ENCODE data around the gene DLG2.

Gene DLG2

DNA sequence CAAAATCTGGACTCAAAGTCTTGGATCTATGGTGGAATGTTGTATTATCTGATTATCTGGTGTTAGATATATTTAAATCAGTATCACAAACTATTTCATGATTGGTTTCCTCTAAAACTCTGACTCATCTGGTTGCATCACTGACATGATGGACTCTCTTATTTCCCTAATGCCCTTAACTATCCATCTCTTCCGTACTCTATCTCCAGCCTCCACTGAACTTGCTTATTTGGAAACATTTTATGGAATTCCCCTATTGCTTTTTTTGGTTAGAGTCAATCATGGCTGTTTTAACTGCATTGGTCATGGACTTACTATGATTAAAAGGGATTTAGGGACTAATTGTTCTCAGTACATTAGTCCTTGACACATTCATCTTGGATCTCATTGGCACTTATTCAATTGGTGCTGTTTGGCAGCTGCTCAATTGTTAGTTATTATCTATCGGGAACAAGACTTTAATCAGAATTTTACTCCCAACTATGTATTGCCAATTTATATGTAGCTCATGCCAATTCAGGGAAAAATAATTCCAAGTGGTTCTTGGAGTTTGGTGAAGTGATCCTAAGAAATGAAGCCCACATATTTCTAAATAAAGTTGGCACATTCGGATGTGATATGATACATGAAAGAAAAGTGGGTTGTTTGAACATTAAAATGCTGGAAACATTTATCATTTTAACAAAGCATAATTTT is 1399.0 kb downstream of the DLG2 start:
- H3K9me3 ChIP-seq (ENCODE audit: insufficient read depth, low read length), result no peaks in the 10 kb centered on the region
- H3K4me3 ChIP-seq (ENCODE audit: low read length), result no peak overlapping the region
- H4K20me1 ChIP-seq (ENCODE audit: insufficient read depth, low read length), result no peaks in the 10 kb centered on the region
- no peaks in the 10 kb centered on the region for H3K36me3 ChIP-seq (replicated peaks; ENCODE audit: low read depth, low read length)
- H3K4me2 ChIP-seq (ENCODE audit: low read length), result no peak overlapping the region
- H3K4me1 ChIP-seq (ENCODE audit: low read length), result peaks cover 8% of the 10 kb centered on the region
- no peak overlapping the region for H3K27ac ChIP-seq (ENCODE audit: low read length)
- no peaks in the 10 kb centered on the region for H3K27me3 ChIP-seq (ENCODE audit: low read depth, low read length)
- H2AFZ ChIP-seq (ENCODE audit: low read depth, low read length), result no peak overlapping the region
- TF ChIP-seq EZH2phosphoT487 (IDR thresholded peaks at IDR 0.05; ENCODE audit: low read depth), result no peak
- TF ChIP-seq, protein P1, sequence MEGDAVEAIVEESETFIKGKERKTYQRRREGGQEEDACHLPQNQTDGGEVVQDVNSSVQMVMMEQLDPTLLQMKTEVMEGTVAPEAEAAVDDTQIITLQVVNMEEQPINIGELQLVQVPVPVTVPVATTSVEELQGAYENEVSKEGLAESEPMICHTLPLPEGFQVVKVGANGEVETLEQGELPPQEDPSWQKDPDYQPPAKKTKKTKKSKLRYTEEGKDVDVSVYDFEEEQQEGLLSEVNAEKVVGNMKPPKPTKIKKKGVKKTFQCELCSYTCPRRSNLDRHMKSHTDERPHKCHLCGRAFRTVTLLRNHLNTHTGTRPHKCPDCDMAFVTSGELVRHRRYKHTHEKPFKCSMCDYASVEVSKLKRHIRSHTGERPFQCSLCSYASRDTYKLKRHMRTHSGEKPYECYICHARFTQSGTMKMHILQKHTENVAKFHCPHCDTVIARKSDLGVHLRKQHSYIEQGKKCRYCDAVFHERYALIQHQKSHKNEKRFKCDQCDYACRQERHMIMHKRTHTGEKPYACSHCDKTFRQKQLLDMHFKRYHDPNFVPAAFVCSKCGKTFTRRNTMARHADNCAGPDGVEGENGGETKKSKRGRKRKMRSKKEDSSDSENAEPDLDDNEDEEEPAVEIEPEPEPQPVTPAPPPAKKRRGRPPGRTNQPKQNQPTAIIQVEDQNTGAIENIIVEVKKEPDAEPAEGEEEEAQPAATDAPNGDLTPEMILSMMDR (IDR thresholded peaks at IDR 0.05; ENCODE audit: low read depth, low read length), result no peak
- H3K9ac ChIP-seq (ENCODE audit: low read length), result no peak overlapping the region
- no peaks in the 10 kb centered on the region for H3K79me2 ChIP-seq (ENCODE audit: low read length)

DNA sequence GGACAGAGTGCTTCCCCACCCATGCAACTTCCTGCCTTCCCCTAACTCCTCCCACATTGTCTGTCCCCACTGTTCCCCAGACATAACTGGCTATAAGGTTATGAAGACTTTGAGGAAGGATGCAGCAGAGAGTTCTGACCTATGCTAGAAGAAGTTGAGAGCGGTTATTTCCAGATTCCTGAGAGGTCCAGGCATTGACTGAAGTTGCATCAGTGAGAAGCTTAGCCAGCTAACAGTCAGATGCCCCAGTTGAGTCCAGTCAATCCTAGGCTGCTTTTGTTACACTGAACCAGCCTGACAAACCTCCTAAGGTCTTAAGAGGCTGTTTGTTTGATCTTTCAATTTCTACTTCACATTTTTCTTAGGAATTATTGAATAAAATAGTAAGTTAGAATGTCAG is 1403.1 kb downstream of the DLG2 start:
- no peaks in the 10 kb centered on the region for H3K79me2 ChIP-seq (ENCODE audit: low read length)
- no peak for TF ChIP-seq EZH2phosphoT487 (IDR thresholded peaks at IDR 0.05; ENCODE audit: low read depth)
- TF ChIP-seq, protein P1 (IDR thresholded peaks at IDR 0.05; ENCODE audit: low read depth, low read length), result no peak
- no peaks in the 10 kb centered on the region for H3K36me3 ChIP-seq (replicated peaks; ENCODE audit: low read depth, low read length)
- no peak overlapping the region for H3K9ac ChIP-seq (ENCODE audit: low read length)
- no peaks in the 10 kb centered on the region for H3K9me3 ChIP-seq (ENCODE audit: insufficient read depth, low read length)
- H3K27me3 ChIP-seq (ENCODE audit: low read depth, low read length), result no peaks in the 10 kb centered on the region
- H3K4me3 ChIP-seq (ENCODE audit: low read length), result no peak overlapping the region
- H3K4me1 ChIP-seq (ENCODE audit: low read length), result no peaks in the 10 kb centered on the region
- peak overlapping the region; percentile 57; the same call in 1 of the 2 replicates for H2AFZ ChIP-seq (ENCODE audit: low read depth, low read length)
- H3K27ac ChIP-seq (ENCODE audit: low read length), result no peak overlapping the region
- no peak overlapping the region for H3K4me2 ChIP-seq (ENCODE audit: low read length)
- no peaks in the 10 kb centered on the region for H4K20me1 ChIP-seq (ENCODE audit: insufficient read depth, low read length)

DNA sequence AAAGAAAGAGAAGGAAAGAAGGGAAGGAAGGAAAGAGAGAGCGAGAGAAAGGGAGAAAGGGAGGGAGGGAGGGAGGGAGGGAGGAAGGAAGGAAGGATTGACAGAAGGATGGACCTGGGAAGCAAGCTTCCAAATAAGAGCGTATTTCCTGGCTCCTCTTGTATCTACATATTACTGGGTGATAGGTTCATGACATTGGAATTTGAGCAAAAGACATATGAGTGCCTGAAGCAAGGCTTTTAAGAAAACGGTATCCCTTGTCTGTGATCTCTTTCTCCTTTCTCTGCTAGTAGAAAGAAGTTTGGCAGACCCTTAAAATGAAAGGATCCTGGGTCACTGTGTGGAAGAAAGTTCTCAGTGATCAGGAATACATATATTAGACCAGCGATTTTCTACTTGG is 1408.8 kb downstream of the DLG2 start:
- H3K9me3 ChIP-seq (ENCODE audit: insufficient read depth, low read length), result no peaks in the 10 kb centered on the region
- H3K36me3 ChIP-seq (replicated peaks; ENCODE audit: low read depth, low read length), result no peaks in the 10 kb centered on the region
- no peak overlapping the region for H3K27ac ChIP-seq (ENCODE audit: low read length)
- no peak overlapping the region for H3K9ac ChIP-seq (ENCODE audit: low read length)
- H4K20me1 ChIP-seq (ENCODE audit: insufficient read depth, low read length), result no peaks in the 10 kb centered on the region
- no peaks in the 10 kb centered on the region for H3K27me3 ChIP-seq (ENCODE audit: low read depth, low read length)
- no peak overlapping the region for H3K4me3 ChIP-seq (ENCODE audit: low read length)
- no peaks in the 10 kb centered on the region for H3K79me2 ChIP-seq (ENCODE audit: low read length)
- H2AFZ ChIP-seq (ENCODE audit: low read depth, low read length), result no peak overlapping the region
- no peak overlapping the region for H3K4me2 ChIP-seq (ENCODE audit: low read length)
- H3K4me1 ChIP-seq (ENCODE audit: low read length), result no peaks in the 10 kb centered on the region
- TF ChIP-seq, protein P1 (IDR thresholded peaks at IDR 0.05; ENCODE audit: low read depth, low read length), result no peak
- TF ChIP-seq EZH2phosphoT487 (IDR thresholded peaks at IDR 0.05; ENCODE audit: low read depth), result no peak

DNA sequence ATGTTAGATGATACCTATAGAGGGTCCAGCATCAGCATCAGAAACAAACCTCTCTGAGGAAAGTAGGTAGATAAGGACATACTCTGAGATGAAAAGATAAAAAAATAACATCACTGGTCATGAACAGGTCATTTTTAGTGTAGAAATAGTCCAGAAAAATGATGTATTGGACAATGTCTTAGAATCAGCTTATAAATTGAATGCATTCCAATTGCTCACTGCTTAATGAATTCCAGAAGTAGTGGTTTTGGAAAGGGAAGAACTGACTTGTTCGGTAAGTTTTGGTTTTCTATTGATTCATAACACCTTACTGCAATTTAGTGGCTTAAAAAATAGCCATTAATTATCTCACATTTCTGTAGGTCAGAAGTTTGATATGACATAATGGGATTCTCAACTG is 1411.5 kb downstream of the DLG2 start:
- H3K9ac ChIP-seq (ENCODE audit: low read length), result no peak overlapping the region
- H3K4me3 ChIP-seq (ENCODE audit: low read length), result no peak overlapping the region
- no peaks in the 10 kb centered on the region for H3K36me3 ChIP-seq (replicated peaks; ENCODE audit: low read depth, low read length)
- H3K4me2 ChIP-seq (ENCODE audit: low read length), result no peak overlapping the region
- no peaks in the 10 kb centered on the region for H3K9me3 ChIP-seq (ENCODE audit: insufficient read depth, low read length)
- no peaks in the 10 kb centered on the region for H3K27me3 ChIP-seq (ENCODE audit: low read depth, low read length)
- no peaks in the 10 kb centered on the region for H4K20me1 ChIP-seq (ENCODE audit: insufficient read depth, low read length)
- peaks cover 6% of the 10 kb centered on the region; the same call in 1 of the 2 replicates for H3K4me1 ChIP-seq (ENCODE audit: low read length)
- H2AFZ ChIP-seq (ENCODE audit: low read depth, low read length), result no peak overlapping the region
- no peak for TF ChIP-seq EZH2phosphoT487 (IDR thresholded peaks at IDR 0.05; ENCODE audit: low read depth)
- TF ChIP-seq, protein P1 (IDR thresholded peaks at IDR 0.05; ENCODE audit: low read depth, low read length), result no peak
- no peak overlapping the region for H3K27ac ChIP-seq (ENCODE audit: low read length)
- H3K79me2 ChIP-seq (ENCODE audit: low read length), result no peaks in the 10 kb centered on the region
